Placental epithelial cell (primary cell): ENCODE data around the gene RNF128. TPM values are rescaled to one million over a fixed set of nuclear protein-coding genes. Genes with fewer than 3 reads are reported as not detected.

Experiments
- total RNA-seq: library from RNA; depleted of rRNA; stranded (reverse); fragments of >200 nt; gene quantifications from 2 replicates; pipeline ENCODE4 v1.2.3, GENCODE V29; 2012

The RNF128 gene
- under 0.01 and 0.22 TPM in 2 replicates for total RNA-seq

GRCh38 chrX:106726485-106727437 lies at the start of gene RNF128:
Gene RNF128 (plus strand): TSS chrX:106726701. CDS start chrX:106726914, 213 bp downstream.

GRCh38 chrX:106802388-106803275 lies 76.1 kb downstream of the RNF128 start, which contains the start of gene TBC1D8B:
Gene TBC1D8B (plus strand): TSS chrX:106802673. CDS start chrX:106802854, 181 bp downstream.

Other genes starting within 250 kb of the RNF128 start
- 0.39 and 0.54 TPM in 2 replicates for gene RADX, start 114.7 kb upstream of the RNF128 start, total RNA-seq
- 7.9 and 8.8 TPM in 2 replicates for gene TBC1D8B, start 76.0 kb downstream of the RNF128 start, total RNA-seq
- gene RIPPLY1, start 176.6 kb downstream of the RNF128 start, total RNA-seq = not detected in 2 replicates
- gene CLDN2, start 193.7 kb downstream of the RNF128 start, total RNA-seq = under 0.01 TPM in 1 of 2 replicates, not detected in the other